HG03139 (cell line): ENCODE results near the gene CCNE1.
"Not testable (repeated sequence)": the region's sequence is repeated elsewhere in the genome, so short reads cannot be mapped to it uniquely, and the experiment has no call there.

Source experiments
- ATAC-seq: cut with Tn5 transposase; IDR thresholded peaks from one replicate; pipeline ENCODE4 v1.9.1; 2021; ENCODE audit not compliant: unreplicated experiment

CCNE1 gene

DNA sequence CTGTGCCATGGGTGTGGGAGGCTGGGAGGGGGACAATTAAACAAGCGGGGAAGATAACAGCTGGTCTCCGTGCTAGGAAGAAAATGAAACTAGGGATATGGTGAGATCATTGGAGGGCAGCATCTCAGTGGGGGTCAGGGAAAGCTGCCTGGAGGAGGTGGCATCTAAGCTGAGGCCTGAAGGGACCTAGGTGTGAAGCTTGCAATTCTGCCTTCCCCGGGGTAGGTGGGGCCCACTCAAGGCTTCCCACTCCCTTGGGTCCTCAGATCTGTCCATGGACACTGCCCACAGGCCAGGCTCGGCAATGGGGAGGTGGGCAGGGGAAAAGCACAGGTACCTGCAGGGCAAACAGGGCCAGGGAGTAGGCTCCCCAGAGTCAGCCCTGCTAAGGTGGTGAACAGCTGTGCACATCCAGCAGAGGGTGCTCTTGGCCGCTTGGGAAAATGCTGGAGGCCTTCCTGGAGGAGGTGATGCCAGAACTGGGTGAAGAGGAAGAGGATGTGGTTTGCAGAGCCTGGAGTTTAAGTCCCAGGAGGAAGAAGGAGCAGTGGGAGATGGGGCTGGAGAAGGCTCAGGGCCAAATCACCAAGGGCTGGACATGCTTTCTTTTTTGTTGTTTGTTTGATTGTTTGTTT is 25.7 kb upstream of the CCNE1 start:
- ATAC-seq, result no peak

DNA sequence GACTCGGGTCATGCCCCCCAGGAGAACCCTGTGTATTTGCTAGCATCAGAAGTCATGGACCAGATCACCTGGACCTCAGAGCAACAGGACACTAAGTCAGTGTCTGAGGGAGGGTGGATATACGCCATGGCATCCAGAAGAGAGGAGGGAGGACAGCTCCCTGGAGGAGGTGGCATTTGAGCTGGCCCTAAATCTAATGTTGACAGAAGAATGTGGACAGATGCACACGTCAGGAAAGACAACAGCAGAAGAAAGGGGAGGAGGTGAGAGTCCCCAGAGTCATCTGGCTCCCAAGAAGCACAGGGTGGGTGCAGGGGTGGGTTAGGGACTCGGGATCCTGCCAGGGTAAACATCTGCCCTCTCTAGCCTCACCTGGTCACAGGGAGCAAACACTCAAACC is 24.5 kb upstream of the CCNE1 start:
- no peak for ATAC-seq

DNA sequence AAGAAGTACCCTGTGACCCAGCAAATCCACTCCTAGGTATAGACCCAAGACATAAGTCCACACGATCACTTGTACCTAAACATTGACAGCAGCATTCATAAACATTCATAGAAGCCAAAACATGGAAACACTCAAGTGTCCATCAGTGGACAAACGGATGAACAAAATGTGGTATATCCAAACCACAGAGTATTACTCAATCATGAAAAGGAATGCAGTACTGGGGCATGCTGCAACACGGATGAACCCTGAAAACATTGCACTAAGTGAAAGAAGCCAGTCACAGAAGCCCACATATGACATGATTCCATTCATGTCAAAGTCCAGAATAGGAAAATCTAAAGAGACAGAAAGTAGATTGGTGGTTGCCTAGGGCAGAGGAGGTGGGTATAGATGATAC is 22.8 kb upstream of the CCNE1 start:
- no peak for ATAC-seq

DNA sequence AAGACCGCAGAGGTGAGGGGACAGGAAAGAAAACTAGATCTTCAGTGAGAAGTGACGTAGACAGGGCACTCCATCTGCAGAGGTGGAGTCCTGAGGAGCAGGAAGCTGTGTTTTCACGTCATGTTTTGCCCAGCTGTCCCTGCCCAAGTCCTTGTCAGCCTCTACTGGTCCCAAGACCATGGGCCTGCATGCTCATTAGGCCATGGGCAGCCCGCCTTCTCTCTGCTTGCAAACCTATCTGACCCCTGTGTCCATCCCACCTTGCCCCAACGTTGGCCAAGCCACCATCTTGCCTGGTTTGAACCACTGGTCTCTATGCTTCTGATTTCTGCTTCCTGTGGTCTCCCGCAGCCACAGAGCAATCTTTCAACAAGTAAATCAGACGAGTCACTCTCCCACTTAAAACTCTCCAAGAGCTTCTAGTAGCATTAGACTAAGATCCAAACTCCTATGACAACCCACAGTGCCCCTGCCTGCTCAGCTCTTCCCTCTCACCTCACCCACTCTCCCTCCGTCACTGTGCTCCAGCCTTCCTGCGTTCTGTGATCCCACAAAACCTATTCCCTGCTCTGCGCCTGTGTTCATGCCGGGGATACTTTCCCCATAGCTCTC is 18.6 kb upstream of the CCNE1 start:
- no peak for ATAC-seq

DNA sequence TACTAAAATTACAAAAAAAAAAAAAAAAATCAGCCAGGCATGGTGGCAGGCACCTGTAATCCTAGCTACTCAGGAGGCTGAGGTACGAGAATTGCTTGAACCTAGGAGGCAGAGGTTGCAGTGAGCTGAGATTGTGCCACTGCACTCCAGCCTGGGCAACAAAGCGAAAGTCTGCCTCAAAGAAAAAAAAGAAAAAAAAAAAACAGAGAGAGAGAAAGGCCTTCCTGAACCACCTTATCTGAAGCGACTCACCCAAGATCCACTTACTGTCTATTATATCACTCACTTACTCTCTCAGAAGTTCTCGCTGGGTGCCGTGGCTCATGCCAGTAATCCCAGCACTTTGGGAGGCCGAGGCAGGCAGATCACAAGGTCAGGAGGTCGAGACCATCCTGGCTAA is 17.3 kb upstream of the CCNE1 start:
- not testable (repeated sequence) for ATAC-seq

DNA sequence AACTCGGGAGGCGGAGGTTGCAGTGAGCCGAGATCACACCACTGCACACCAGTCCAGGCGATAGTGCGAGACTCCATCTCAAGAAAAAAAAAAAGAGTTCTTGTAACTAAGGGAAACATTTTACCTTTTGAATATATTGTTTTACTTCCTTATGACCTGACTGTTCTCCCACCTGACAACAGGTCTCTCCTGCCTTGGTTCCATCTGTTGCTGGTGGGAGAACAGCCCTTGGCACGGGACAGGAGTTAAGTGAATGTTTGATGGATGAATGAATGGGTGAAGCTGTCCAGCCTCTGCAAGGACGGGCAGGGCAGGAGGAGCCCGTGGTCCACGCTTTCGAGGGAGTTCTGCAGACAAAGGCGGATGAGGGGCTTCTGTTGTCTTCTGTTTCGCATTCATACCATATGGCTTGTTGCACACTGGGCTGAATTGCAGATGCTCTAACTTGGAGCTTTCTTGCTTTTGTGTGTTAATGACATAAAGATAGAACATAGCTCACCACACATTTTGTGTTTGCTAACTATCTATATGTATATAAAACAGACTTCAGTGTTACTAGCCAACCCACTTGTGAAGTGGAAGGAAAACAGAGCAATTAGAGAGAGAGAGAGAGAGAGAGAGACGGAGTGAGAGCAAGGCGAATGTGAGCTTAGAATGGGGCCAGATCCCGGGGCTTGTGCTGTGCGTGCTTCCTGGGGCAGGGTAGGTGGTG is 16.2 kb upstream of the CCNE1 start:
- no peak for ATAC-seq

DNA sequence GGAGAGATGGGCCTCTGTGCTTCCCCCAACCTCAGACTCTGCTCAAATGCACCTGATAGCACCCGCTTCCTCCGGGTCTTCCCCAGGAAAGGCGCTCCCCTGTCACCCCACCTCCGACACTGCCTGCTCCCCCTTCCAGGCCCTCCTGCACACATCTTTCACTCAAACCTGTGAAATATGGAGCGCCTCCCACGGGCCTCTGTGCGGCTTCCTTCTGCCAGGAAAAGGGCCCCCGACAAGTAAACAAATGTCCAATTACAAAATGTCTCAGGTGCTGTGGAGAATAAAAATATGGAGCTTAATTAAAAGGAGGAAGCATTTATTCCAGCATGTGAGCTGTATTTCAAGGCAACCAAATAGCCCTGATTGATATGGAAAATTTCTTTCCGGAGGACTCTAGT is 15.6 kb upstream of the CCNE1 start:
- ATAC-seq, result no peak

DNA sequence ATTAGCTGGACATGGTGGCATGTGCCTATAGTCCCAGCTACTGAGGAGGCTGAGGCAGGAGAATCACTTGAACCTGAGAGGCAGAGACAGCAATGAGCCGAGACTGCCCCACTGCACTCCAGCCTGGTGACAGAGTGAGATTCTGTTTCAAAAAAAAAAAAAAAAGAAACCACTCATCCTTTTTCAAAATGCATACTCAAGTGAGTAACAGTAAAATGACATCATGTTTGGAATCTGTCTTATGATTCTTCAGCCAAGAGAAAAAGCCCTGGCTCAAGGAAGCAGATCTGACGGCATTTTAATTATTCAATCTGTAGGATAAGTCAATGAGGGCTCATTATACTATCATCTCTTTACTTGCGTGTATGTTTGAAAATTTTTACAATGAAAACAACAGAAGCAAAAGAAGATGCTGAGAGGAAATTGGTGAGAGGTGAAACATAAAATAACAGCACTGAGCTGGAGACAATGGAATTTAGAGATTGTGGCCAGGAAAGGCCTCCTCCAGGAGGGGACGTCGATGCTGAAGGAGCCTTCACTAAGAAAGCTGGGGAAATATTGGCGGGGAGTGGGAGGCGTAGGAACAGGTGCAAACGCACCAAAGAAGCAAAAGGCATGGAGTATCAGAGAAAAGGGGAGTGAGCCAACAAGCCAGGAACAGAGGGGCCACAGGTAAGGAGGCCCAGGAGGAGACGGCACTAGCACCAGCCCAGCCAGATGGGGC is 12.9 kb upstream of the CCNE1 start:
- ATAC-seq, result no peak

DNA sequence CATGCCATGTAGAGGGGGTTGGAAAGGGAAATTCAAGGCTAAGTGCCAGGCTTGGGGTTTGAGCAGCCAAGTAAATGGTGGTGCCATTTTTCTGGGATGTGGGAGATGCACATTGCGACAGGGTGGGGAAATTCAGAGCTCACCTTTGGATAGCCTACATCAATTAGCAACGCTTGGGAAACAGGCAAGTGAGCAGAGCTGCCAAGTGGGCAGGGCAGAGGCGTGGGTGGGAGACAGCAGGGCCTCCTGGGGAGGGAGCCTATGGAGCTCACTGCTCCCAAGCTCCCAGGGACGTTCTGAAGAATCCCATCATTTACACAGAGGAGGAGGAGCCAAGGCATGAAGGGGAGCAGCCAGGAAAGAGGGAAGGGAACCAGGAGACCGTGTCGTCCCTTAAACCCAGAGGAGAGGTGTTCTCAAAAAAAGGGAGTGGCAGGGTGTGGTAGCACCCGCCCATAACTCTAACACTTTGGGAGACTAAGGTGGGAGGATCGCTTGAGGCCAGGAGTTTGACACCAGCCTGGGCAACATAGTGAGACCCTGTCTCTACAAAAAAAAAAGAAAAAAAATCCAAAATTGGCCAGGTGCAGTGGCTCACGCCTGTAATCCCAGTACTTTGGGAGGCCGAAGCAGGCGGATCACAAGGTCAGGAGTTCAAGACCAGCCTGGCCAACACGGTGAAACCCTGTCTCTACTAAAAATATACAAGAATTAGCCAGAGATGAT is 11.5 kb upstream of the CCNE1 start:
- ATAC-seq, result no peak

DNA sequence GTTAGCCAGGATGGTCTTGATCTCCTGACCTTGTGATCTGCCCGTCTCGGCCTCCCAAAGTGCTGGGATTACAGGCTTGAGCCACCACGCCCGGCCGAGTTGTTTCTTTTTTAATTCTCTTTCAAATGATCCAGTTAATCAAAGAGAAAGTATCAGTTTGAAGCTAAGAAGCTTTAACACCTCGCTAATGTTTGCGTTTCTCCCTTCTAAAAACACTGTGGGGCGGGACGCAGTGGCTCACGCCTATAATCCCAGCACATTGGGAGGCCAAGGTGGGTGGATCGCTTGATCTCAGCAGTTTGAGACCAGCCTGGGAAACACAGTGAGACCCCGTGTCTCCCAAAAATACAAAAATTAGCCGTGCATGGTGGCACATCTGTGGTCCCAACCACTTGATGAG is 7.8 kb upstream of the CCNE1 start:
- not testable (repeated sequence) for ATAC-seq

DNA sequence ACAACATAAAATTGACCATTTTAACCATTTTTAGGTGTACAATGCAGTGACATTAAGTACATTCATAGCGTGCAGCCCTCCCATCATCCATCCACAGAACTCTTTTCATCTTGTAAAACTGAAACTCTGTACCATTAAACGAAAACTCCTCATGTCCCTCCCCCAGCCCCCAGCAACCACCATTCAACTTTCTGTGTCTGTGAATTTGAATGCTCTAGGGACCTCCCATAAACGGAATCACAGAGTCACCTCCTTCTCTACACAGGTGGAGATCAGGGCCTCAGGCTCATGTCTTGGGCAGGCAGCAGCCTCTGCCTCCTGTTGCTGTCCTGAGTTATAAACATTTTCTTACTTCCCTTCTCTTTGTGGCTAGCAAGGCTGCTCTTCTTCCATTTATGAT is 7.3 kb upstream of the CCNE1 start:
- ATAC-seq, result no peak

DNA sequence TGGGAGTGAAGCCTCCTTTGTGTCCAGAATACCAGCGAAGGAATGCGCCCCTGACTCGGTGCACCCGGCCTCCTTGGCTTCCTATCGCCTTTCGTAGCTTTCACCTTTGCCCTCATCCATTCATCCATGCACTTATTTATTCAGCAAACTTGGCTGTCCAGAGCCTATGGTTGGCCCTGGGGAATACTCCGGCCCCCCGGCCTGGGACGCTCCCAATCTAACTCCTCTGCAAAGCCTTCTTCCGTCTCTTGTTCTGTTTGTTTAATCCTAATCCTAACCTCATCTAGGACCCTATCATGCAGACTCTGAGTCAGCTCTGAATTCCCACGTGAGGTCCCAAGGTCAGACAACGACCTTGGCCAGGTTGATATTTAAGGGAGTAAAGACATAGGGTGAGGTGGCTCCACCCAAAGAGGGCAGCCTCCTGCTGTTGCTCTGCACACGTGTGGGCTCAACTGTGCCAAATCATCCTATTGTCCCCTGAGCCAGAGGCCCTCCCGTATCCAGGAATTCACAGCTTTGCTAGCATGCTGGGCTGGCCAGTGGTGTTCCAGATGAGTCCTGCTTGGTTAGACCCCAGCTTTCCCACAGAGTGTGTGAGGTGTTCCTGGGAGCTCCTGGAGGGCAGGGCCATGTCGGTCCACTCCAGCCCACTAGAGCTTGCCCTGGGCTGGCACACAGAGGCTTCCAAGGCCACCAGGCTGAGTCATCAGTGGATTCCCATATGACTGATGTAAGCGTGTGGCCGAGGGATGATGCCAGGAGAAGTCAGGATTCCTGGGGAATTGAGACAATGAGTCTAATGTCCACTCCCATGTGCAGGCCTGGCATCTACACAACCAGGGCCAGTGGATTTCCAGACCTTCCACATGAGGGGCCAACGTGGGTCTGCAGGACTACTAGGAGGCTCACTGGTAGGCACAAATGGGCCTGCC is 6.5 kb upstream of the CCNE1 start:
- no peak for ATAC-seq

DNA sequence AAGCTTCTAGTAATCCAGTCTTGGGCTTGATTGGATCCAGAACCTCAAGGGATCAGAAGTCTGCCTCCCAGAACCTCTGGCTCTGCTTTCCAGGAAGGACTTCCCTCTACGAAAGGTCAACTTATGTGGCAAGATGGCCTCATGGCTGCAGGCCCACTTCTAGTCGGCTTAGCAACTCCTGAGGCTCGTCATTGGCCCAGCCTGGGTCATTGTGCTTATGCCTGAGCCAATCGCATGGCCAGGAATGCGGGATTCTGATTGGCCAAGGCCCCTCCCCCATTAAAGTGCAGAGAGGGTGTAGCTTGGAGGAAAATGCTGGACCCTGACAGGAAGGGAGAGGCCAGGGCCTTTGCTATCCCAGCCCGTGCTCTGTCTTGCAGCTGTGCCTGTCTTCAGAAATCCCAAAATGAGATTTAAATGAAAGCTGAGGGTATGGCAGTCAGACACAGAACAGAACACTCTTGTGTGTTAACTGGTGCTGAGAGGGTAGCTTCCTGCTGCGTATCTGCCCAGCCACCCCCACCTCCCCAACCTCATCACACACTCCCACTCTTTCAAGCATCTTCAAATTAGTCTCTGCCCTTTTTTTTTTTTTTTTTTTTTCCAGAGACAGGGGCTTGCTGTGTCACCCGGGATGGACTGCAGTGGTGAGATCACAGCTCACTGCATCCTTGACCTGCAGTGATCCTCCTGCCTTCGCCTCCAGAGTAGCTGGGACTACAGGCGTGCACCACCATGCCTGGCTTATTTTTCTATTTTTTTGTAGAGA is 5.5 kb upstream of the CCNE1 start:
- ATAC-seq, result no peak

DNA sequence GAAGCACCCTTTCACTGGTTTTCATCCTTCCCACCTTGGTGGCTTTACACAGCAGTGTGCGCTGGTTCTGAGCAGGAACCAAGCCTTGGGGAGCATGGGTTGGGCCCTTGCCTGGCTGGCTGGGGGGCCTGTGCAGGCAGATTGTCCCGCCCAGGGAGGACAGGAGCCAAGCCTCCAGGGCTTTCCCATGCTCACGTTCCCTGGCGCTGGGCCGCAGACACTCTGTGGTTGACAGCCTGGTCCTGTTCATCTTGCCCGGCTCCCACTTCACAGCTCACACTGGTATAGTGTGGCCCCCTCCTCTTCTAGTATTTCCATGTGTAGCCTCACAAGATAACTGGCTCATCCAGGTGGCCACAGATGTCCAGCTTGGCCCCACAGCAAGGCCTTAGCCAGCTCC is 4.6 kb upstream of the CCNE1 start:
- no peak for ATAC-seq

DNA sequence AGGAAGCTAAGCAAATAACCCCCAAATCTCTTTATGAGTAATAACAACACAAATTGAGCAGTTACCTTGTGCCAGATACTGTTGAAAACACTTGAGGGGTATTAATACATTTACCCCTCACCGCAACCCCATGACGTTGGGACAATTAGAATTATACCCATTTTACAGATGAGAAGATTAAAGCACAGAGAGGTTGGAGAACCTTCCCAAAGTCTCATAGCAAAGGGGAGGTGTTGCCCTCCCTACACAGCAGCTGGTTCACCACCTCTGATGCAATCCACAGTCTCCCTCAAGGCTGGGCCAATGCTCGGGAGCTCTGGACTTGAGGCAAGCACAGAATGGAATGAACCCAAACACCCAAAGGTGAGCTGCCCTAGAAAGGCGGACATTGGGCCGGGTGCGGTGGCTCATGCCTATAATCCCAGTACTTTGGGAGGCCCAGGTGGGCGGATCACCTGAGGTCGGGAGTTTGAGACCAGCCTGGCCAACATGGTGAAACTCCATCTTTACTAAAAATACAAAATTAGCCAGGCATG is 3.9 kb upstream of the CCNE1 start:
- no peak for ATAC-seq

DNA sequence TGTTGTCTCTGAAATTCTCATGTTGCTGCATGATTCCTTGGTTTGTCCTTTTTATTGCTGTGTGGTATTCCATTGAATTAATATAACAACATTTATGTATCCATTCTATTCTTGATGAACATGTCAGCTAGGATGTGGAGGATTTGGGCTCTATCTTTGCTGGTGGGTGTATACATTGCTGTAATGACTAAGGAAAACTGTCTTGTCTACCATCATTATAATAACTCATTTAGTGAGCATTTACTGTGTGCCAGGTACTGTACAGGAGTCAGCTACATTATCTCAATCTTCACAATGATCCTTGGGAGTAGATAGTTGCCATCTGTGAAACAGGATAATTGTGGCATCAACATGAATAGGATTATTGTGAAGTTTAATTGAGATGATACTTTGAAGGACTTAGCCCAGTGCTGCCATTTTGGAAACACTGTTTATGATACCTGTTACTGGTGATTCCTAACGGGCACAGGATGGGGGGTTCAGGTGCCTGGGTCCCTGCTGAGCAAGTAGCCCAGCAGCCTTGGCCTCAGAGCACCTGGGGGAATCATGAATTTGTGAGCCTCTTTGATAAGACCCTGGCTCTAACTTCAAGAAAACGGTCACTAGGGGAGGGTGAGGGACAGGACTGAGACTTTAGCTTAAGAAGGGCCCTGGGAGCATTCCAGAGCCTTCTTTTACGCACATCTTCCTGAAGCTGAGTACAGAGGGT is 1.8 kb upstream of the CCNE1 start:
- no peak for ATAC-seq

DNA sequence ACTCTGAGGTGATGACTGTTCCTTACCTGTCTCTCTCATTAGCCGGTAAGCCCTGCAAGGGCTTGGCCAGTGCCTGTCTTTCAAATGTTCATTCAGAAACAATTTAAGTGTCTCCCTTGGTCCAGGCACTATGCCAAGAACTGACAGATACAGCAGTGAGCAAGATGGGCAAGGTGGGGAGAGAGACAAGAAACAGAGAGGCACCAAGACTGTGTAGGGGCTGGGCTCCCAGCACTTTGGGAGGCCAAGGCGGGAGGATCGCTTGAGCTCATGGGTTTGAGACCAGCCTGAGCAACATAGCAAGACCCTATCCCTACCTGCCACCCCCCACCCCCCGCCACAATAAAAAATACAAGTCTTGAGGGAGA is 1.3 kb upstream of the CCNE1 start:
- no peak for ATAC-seq

DNA sequence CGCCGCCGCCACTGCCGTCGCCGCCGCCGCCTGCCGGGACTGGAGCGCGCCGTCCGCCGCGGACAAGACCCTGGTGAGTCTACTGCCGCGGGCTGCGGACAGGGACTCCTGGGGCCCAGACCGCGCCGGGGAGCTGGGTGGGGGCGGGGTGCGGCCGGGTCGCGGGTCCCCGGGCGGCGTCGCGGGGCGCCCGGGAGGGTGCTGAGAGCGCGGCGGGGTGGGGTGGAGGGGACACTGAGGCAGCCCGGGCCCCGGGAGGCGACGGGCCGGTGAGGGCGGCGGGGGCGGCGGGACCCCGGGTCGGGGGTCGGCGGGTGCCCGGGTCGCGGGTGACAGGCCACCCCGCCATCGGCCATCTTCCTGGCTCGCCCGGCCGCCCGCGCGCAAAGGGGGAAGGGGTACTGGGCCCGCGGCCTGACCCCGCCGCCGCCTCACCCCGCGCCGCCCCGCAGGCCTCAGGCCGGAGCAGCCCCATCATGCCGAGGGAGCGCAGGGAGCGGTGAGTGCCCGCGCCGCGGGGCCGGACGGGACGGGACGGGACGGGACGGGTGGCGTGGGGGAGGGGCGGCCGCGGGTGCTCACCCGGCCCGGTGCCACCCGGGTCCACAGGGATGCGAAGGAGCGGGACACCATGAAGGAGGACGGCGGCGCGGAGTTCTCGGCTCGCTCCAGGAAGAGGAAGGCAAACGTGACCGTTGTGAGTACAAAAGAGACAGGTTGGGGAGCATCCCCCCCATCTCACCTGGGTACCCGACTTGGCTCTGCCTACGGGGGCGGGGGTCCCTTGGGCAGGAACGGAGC is 489 bp downstream of the CCNE1 start:
- no peak for ATAC-seq
